HepG2 (cell line): Measurements from ENCODE around the gene TECTA. TPM values are rescaled to one million over a fixed set of nuclear protein-coding genes. Genes with fewer than 3 reads are reported as not detected.

Experiments
- ARID5B ChIP-seq: IDR thresholded peaks from 2 replicates; pipeline ENCODE4 v1.4.0; 2020; ENCODE audit warnings: mild to moderate bottlenecking, missing genetic modification reagents
- ASH2L ChIP-seq: fragments of 300-600, 200-600 bp; sonication (generic); IDR thresholded peaks from 2 replicates; pipeline ENCODE4 v1.7.0; 2017; ENCODE audit warnings: low read depth, mild to moderate bottlenecking, moderate library complexity, mixed read lengths, low read length; ENCODE audit not compliant: insufficient read length
- CCAR2 ChIP-seq: fragments of 200-400 bp; formaldehyde crosslinking; optimal IDR thresholded peaks from 2 replicates; pipeline ENCODE3; 2018; ENCODE audit warnings: low read depth, mild to moderate bottlenecking, low read length, moderate library complexity
- GATA4 ChIP-seq: sonication (generic); IDR thresholded peaks from 2 replicates; pipeline ENCODE4 v1.6.1; 2016; ENCODE audit warnings: antibody characterized with exemption, low read depth, borderline replicate concordance
- MAX ChIP-seq: IDR thresholded peaks from 2 replicates; pipeline ENCODE4 v1.6.1; 2012; ENCODE audit warnings: inconsistent platforms
- MED13 ChIP-seq: sonication (generic); formaldehyde crosslinking; IDR thresholded peaks from 2 replicates; pipeline ENCODE4 v1.5.0; 2020; ENCODE audit warnings: missing genetic modification reagents
- MZF1 ChIP-seq: sonication (generic); formaldehyde crosslinking; IDR thresholded peaks from 2 replicates; pipeline ENCODE4 v1.8.1; 2023; ENCODE audit warnings: mild to moderate bottlenecking, missing genetic modification reagents, borderline replicate concordance
- NR0B2 ChIP-seq: sonication (generic); formaldehyde crosslinking; IDR thresholded peaks from 2 replicates; pipeline ENCODE4 v1.4.0; 2020; ENCODE audit warnings: mild to moderate bottlenecking, missing genetic modification reagents
- SP5 ChIP-seq: IDR thresholded peaks from 2 replicates; pipeline ENCODE4 v1.6.1; 2016; ENCODE audit warnings: low read depth, borderline replicate concordance
- SSRP1 ChIP-seq: IDR thresholded peaks from 2 replicates; pipeline ENCODE4 v1.6.1; 2016; ENCODE audit warnings: control low read depth
- ZNF253 ChIP-seq: sonication (generic); formaldehyde crosslinking; IDR thresholded peaks from 2 replicates; pipeline ENCODE4 v1.8.0; 2022; ENCODE audit warnings: mild to moderate bottlenecking, missing genetic modification reagents, borderline replicate concordance
- ZNF256 ChIP-seq: sonication (generic); formaldehyde crosslinking; conservative IDR thresholded peaks from 2 replicates; pipeline ENCODE4 v1.4.0; 2020; ENCODE audit warnings: missing genetic modification reagents
- ZNF335 ChIP-seq: sonication (generic); formaldehyde crosslinking; IDR thresholded peaks from 2 replicates; pipeline ENCODE4 v1.4.0; 2020; ENCODE audit warnings: missing genetic modification reagents
- ZNF441 ChIP-seq: sonication (generic); formaldehyde crosslinking; IDR thresholded peaks from 2 replicates; pipeline ENCODE4 v1.7.0; 2021; ENCODE audit warnings: missing genetic modification reagents, borderline replicate concordance
- ZNF451 ChIP-seq: sonication (generic); formaldehyde crosslinking; IDR thresholded peaks from 2 replicates; pipeline ENCODE4 v1.5.0; 2020; ENCODE audit warnings: mild to moderate bottlenecking, missing genetic modification reagents
- ZNF547 ChIP-seq: sonication (generic); formaldehyde crosslinking; IDR thresholded peaks from 2 replicates; pipeline ENCODE4 v1.5.1; 2020; ENCODE audit warnings: mild to moderate bottlenecking, missing genetic modification reagents
- ZNF646 ChIP-seq: sonication (generic); formaldehyde crosslinking; IDR thresholded peaks from 2 replicates; pipeline ENCODE4 v1.9.0; 2021; ENCODE audit warnings: mild to moderate bottlenecking, missing genetic modification reagents
- ZNF772 ChIP-seq: sonication (generic); formaldehyde crosslinking; IDR thresholded peaks from 2 replicates; pipeline ENCODE4 v1.5.0; 2020; ENCODE audit warnings: mild to moderate bottlenecking, missing genetic modification reagents
- ZSCAN29 ChIP-seq: sonication (generic); formaldehyde crosslinking; conservative IDR thresholded peaks from 2 replicates; pipeline ENCODE4 v1.4.0; 2020; ENCODE audit warnings: mild to moderate bottlenecking, missing genetic modification reagents
- polyA plus RNA-seq, 8 experiments: library from polyadenylated mRNA; depleted of rRNA in 3 of 8; stranded (reverse) in 7 of 8; unstranded in 1 of 8; fragments of >200 nt; fragmentation: Illumina TruSeq in 4 of 8; extraction: Trizol in 4 of 8; gene quantifications; 2 replicates each; pipeline versions ENCODE4 v1.2.1 to v1.2.3, GENCODE V29; 2011 to 2016; ENCODE audit warnings: low read depth in 4 of 8, missing spikeins in 1 of 8, mixed read lengths in 1 of 8; ENCODE audit not compliant: insufficient read depth in 1 of 8
- total RNA-seq, 5 experiments: library from RNA; depleted of rRNA; stranded (reverse); fragments of >200 nt; fragmentation: Illumina TruSeq; extraction: Trizol; gene quantifications; 2 replicates each; pipeline ENCODE4 v1.2.3, GENCODE V29; 2016; ENCODE audit warnings: low read depth in 1 of 5

TECTA gene
- total and polyA plus RNA-seq, 2 of the 13 experiments (the other 11 are each of a cell fraction or from before 2014, with no cell fraction given), result 0.04 to 0.17 TPM

GRCh38 chr11:121231576-121232278 is 130.7 kb downstream of the TECTA start (continued):
- TF ChIP-seq ARID5B (CRISPR knock-in tag) (peak; percentile 88), SSRP1 (CRISPR knock-in tag) (no peak), MED13 (CRISPR knock-in tag) (no peak), ZNF335 (CRISPR knock-in tag) (no peak), GATA4 (no peak), ZNF547 (no peak), CCAR2 (no peak), MZF1 (no peak), NR0B2 (CRISPR knock-in tag) (no peak), ZNF646 (no peak), ZSCAN29 (no peak), ZNF256 (CRISPR knock-in tag) (no peak), ZNF441 (CRISPR knock-in tag) (peak; percentile 71; the same call in 1 of the 2 replicates), SP5 (CRISPR knock-in tag) (0 out of 2 replicates have a peak, but pooled peaks have one; percentile 8), ZNF772 (CRISPR knock-in tag) (peak; percentile 49; the same call in 1 of the 2 replicates), ZNF451 (0 out of 2 replicates have a peak, but pooled peaks have one; percentile 53), ASH2L (no peak), ZNF253 (CRISPR knock-in tag) (no peak), MAX (peak; percentile 75)
